Central memory CD8-positive, alpha-beta T cell (primary cell): Measurements from ENCODE around the gene OGFOD1.
A peak's percentile ranks its signal among the peaks of the same experiment; 100 is the strongest.
"Not testable (repeated sequence)": the region's sequence is repeated elsewhere in the genome, so short reads cannot be mapped to it uniquely, and the experiment has no call there.

Source experiments
- ATAC-seq: fragments of 150-1000 bp; cut with Tn5 transposase; replicated peaks from 2 replicates; pipeline ENCODE4 v1.10.0; 2022; ENCODE audit warnings: mild to moderate bottlenecking, moderate FRiP score, moderate number of reproducible peaks; ENCODE audit not compliant: poor library complexity, severe bottlenecking; ENCODE audit errors: extremely low read depth
- DNase-seq, 2 donors: peaks; one replicate each; pipeline ENCODE4 v3.0.0; 2021; ENCODE audit warnings: low spot score in 2 of 2
- H3K27ac Mint-ChIP-seq: one replicate; pipeline ENCODE4 v1.8.0; 2022; ENCODE audit warnings: low read depth, mild to moderate bottlenecking, moderate library complexity, mixed read lengths
- H3K27me3 Mint-ChIP-seq: one replicate; pipeline ENCODE4 v1.8.0; 2022; ENCODE audit warnings: mixed read lengths
- H3K36me3 Mint-ChIP-seq: one replicate; pipeline ENCODE4 v1.8.0; 2022; ENCODE audit warnings: mild to moderate bottlenecking, moderate library complexity, mixed read lengths; ENCODE audit not compliant: insufficient read depth
- H3K4me1 Mint-ChIP-seq: one replicate; pipeline ENCODE4 v1.8.0; 2022; ENCODE audit warnings: mixed read lengths
- H3K4me3 Mint-ChIP-seq: one replicate; pipeline ENCODE4 v1.8.0; 2022; ENCODE audit warnings: mild to moderate bottlenecking, moderate library complexity, mixed read lengths
- H3K9me3 Mint-ChIP-seq: one replicate; pipeline ENCODE4 v1.8.0; 2022; ENCODE audit warnings: mixed read lengths

The OGFOD1 gene

GRCh38 chr16:56475201-56475600 is 23.8 kb downstream of the OGFOD1 start:
- no peak for ATAC-seq
- Mint-ChIP-seq H3K27me3 (no peaks in the 10 kb centered on the region), H3K9me3 (no peaks in the 10 kb centered on the region), H3K4me1 (no peaks in the 10 kb centered on the region), H3K27ac (no peak overlapping the region), H3K4me3 (no peak overlapping the region), H3K36me3 (peaks cover 72% of the 10 kb centered on the region)
- no peak for DNase-seq

- H3K27ac Mint-ChIP-seq: peak overlapping the region; percentile 46
- ATAC-seq: no peak
- peaks cover 53% of the 10 kb centered on the region for H3K36me3 Mint-ChIP-seq
Measured at GRCh38 chr16:56477096-56477878, 25.9 kb downstream of the OGFOD1 start.

GRCh38 chr16:56478281-56479049 is 27.1 kb downstream of the OGFOD1 start:
- no peak for ATAC-seq
- no peak overlapping the region for H3K27ac Mint-ChIP-seq
- peaks cover 49% of the 10 kb centered on the region for H3K36me3 Mint-ChIP-seq

More at GRCh38 chr16:56477096-56477878, 25.9 kb downstream of the OGFOD1 start:
- H3K9me3 Mint-ChIP-seq: no peaks in the 10 kb centered on the region
- H3K27me3 Mint-ChIP-seq: no peaks in the 10 kb centered on the region
- no peak overlapping the region for H3K4me3 Mint-ChIP-seq
- no peaks in the 10 kb centered on the region for H3K4me1 Mint-ChIP-seq
- no peak for DNase-seq

GRCh38 chr16:56479469-56479868 is 28.1 kb downstream of the OGFOD1 start:
- Mint-ChIP-seq H3K4me3 (no peak overlapping the region), H3K4me1 (no peaks in the 10 kb centered on the region), H3K36me3 (peaks cover 46% of the 10 kb centered on the region), H3K27ac (peak overlapping the region; percentile 15), H3K27me3 (no peaks in the 10 kb centered on the region), H3K9me3 (no peaks in the 10 kb centered on the region)
- no peak for DNase-seq
- ATAC-seq: no peak

More at GRCh38 chr16:56478281-56479049, 27.1 kb downstream of the OGFOD1 start:
- DNase-seq: no peak
- Mint-ChIP-seq H3K9me3 (no peaks in the 10 kb centered on the region), H3K4me1 (no peaks in the 10 kb centered on the region), H3K4me3 (no peak overlapping the region), H3K27me3 (no peaks in the 10 kb centered on the region)

GRCh38 chr16:56480776-56481467 is 29.6 kb downstream of the OGFOD1 start:
- H3K27ac Mint-ChIP-seq: no peak overlapping the region
- DNase-seq (no peak), ATAC-seq (no peak)
- no peaks in the 10 kb centered on the region for H3K9me3 Mint-ChIP-seq
- no peaks in the 10 kb centered on the region for H3K27me3 Mint-ChIP-seq
- no peak overlapping the region for H3K4me3 Mint-ChIP-seq
- no peaks in the 10 kb centered on the region for H3K4me1 Mint-ChIP-seq
- H3K36me3 Mint-ChIP-seq: peaks cover 34% of the 10 kb centered on the region

- H3K36me3 Mint-ChIP-seq: peaks cover 28% of the 10 kb centered on the region
- H3K9me3 Mint-ChIP-seq: no peaks in the 10 kb centered on the region
- H3K27me3 Mint-ChIP-seq: no peaks in the 10 kb centered on the region
- no peaks in the 10 kb centered on the region for H3K4me1 Mint-ChIP-seq
- DNase-seq (no peak), ATAC-seq (no peak)
- H3K27ac Mint-ChIP-seq: no peak overlapping the region
- H3K4me3 Mint-ChIP-seq: no peak overlapping the region
Measured at GRCh38 chr16:56481468-56482122, 30.2 kb downstream of the OGFOD1 start.

GRCh38 chr16:56482683-56483236 is 31.4 kb downstream of the OGFOD1 start:
- Mint-ChIP-seq H3K27me3 (no peaks in the 10 kb centered on the region), H3K4me1 (no peaks in the 10 kb centered on the region), H3K9me3 (no peaks in the 10 kb centered on the region), H3K27ac (no peak overlapping the region), H3K36me3 (peaks cover 20% of the 10 kb centered on the region), H3K4me3 (no peak overlapping the region)
- DNase-seq: no peak
- no peak for ATAC-seq

- H3K27ac Mint-ChIP-seq: no peak overlapping the region
- no peaks in the 10 kb centered on the region for H3K27me3 Mint-ChIP-seq
- peaks cover 22% of the 10 kb centered on the region for H3K36me3 Mint-ChIP-seq
- H3K4me3 Mint-ChIP-seq: no peak overlapping the region
- DNase-seq (no peak), ATAC-seq (no peak)
- no peaks in the 10 kb centered on the region for H3K4me1 Mint-ChIP-seq
- H3K9me3 Mint-ChIP-seq: no peaks in the 10 kb centered on the region
Measured at GRCh38 chr16:56483394-56483793, 32.0 kb downstream of the OGFOD1 start.

GRCh38 chr16:56488035-56488434 is 36.7 kb downstream of the OGFOD1 start:
- H3K4me3 Mint-ChIP-seq: no peak overlapping the region
- ATAC-seq (no peak), DNase-seq (no peak)
- no peaks in the 10 kb centered on the region for H3K4me1 Mint-ChIP-seq
- no peaks in the 10 kb centered on the region for H3K27me3 Mint-ChIP-seq
- H3K9me3 Mint-ChIP-seq: no peaks in the 10 kb centered on the region
- H3K36me3 Mint-ChIP-seq: peaks cover 22% of the 10 kb centered on the region
- no peak overlapping the region for H3K27ac Mint-ChIP-seq

- H3K27ac Mint-ChIP-seq, H3K9me3 Mint-ChIP-seq, H3K4me1 Mint-ChIP-seq, ATAC-seq, H3K4me3 Mint-ChIP-seq, DNase-seq, H3K27me3 Mint-ChIP-seq: not testable (repeated sequence)
- peaks cover 20% of the 10 kb centered on the region for H3K36me3 Mint-ChIP-seq
Measured at GRCh38 chr16:56488868-56489267, 37.5 kb downstream of the OGFOD1 start.

GRCh38 chr16:56491657-56492261 is 40.4 kb downstream of the OGFOD1 start:
- Mint-ChIP-seq H3K27me3 (no peaks in the 10 kb centered on the region), H3K9me3 (no peaks in the 10 kb centered on the region)
- ATAC-seq: no peak

GRCh38 chr16:56493126-56493525 is 41.8 kb downstream of the OGFOD1 start:
- no peak overlapping the region for H3K4me3 Mint-ChIP-seq
- DNase-seq (no peak), ATAC-seq (no peak)
- H3K9me3 Mint-ChIP-seq: no peaks in the 10 kb centered on the region
- H3K27me3 Mint-ChIP-seq: no peaks in the 10 kb centered on the region
- no peaks in the 10 kb centered on the region for H3K4me1 Mint-ChIP-seq
- no peak overlapping the region for H3K27ac Mint-ChIP-seq
- H3K36me3 Mint-ChIP-seq: peaks cover 36% of the 10 kb centered on the region

More at GRCh38 chr16:56491657-56492261, 40.4 kb downstream of the OGFOD1 start:
- H3K4me1 Mint-ChIP-seq: no peaks in the 10 kb centered on the region
- H3K36me3 Mint-ChIP-seq: peaks cover 28% of the 10 kb centered on the region
- no peak overlapping the region for H3K27ac Mint-ChIP-seq
- DNase-seq: no peak
- H3K4me3 Mint-ChIP-seq: no peak overlapping the region
